PC-3 (cell line): ENCODE measurements around the gene CIB1.

Source experiments
- CTCF ChIP-seq: fragments of 300-600 bp; sonication (generic); conservative IDR thresholded peaks from 2 replicates; pipeline ENCODE4 v1.5.1; 2017; ENCODE audit warnings: antibody characterized with exemption, low read depth, mild to moderate bottlenecking, low read length
- EZH2 ChIP-seq: fragments of 300-600 bp; sonication (generic); IDR thresholded peaks from one replicate; pipeline ENCODE4 v1.6.1; 2017; ENCODE audit warnings: antibody characterized with exemption, mild to moderate bottlenecking, low read length; ENCODE audit not compliant: unreplicated experiment

GRCh38 chr15:90184119-90184785 lies 49.5 kb downstream of the CIB1 start:
- TF ChIP-seq CTCF: no peak
- no peak for TF ChIP-seq EZH2
